MCF 10A (cell line): ENCODE results near the gene PRXL2A. TPM values are rescaled to one million over a fixed set of nuclear protein-coding genes. Genes with fewer than 3 reads are reported as not detected.

ENCODE experiments used
- BruUV-seq: library from RNA; stranded (reverse); fragments of 400-500 nt; replicated peaks from 2 replicates; lab custom pipeline; 2021; lab: Mats Ljungman, UMichigan
- CTCF ChIA-PET: fragments of 300-600 bp; sonication (Branson Sonifier 250); formaldehyde crosslinking; extraction: SDS; loops from one replicate; lab custom pipeline; 2021; ENCODE audit warnings: antibody characterized with exemption, inconsistent platforms; lab: Yijun Ruan, JAX
- POLR2A ChIA-PET: fragments of 300-600, 350-650 bp; sonication (Branson Sonifier 250); formaldehyde crosslinking; extraction: SDS; loops from one replicate; lab custom pipeline; 2020; ENCODE audit warnings: antibody characterized with exemption, inconsistent platforms; lab: Yijun Ruan, JAX
- DNase-seq: peaks from one replicate; pipeline ENCODE4 v3.0.0-alpha.2; 2018; ENCODE audit not compliant: unreplicated experiment
- H3K27ac Mint-ChIP-seq: one replicate; pipeline ENCODE4 v1.8.0; 2022; ENCODE audit warnings: mild to moderate bottlenecking, low read depth, mixed read lengths; ENCODE audit not compliant: unreplicated experiment
- H3K27me3 Mint-ChIP-seq: one replicate; pipeline ENCODE4 v1.8.0; 2022; ENCODE audit warnings: mixed read lengths; ENCODE audit not compliant: insufficient read depth, unreplicated experiment
- H3K36me3 Mint-ChIP-seq: one replicate; pipeline ENCODE4 v1.8.0; 2022; ENCODE audit warnings: mild to moderate bottlenecking, moderate library complexity, mixed read lengths; ENCODE audit not compliant: insufficient read depth, unreplicated experiment
- H3K4me1 Mint-ChIP-seq: one replicate; pipeline ENCODE4 v1.8.0; 2022; ENCODE audit warnings: mixed read lengths; ENCODE audit not compliant: insufficient read depth, unreplicated experiment
- H3K4me3 Mint-ChIP-seq: one replicate; pipeline ENCODE4 v1.8.0; 2022; ENCODE audit warnings: mild to moderate bottlenecking, moderate library complexity, mixed read lengths; ENCODE audit not compliant: unreplicated experiment
- H3K9me3 Mint-ChIP-seq: one replicate; pipeline ENCODE4 v1.8.0; 2022; ENCODE audit warnings: mixed read lengths; ENCODE audit not compliant: unreplicated experiment
- CTCF ChIP-seq: fragments of 200-600 bp; IDR thresholded peaks from one replicate; pipeline ENCODE4 v1.8.0; 2022; ENCODE audit warnings: antibody characterized with exemption, mild to moderate bottlenecking; ENCODE audit not compliant: unreplicated experiment
- intact Hi-C: fragments of 100-400 bp; cut with micrococcal nuclease; formaldehyde crosslinking; loops from 2 replicates; pipeline ENCODE4 v1.14.1; 2022
- total RNA-seq: library from RNA; stranded (reverse); gene quantifications from 2 replicates; pipeline ENCODE4 v1.2.3, GENCODE V29; 2022

Gene PRXL2A
- total RNA-seq, 1 experiment from 2014 or later, result 6.7 TPM

GRCh38 chr10:80471001-80471400, 62.6 kb downstream of the PRXL2A start:
- H3K36me3 Mint-ChIP-seq, result peaks cover 28% of the 10 kb centered on the region
- no peak for TF ChIP-seq CTCF
- peak overlapping the region; percentile 99 for H3K27ac Mint-ChIP-seq
- ChIA-PET POLR2A (interaction anchor here (0.7 to 11.9 kb wide), 7 partner anchors 13 to 307 kb away, joined by 3 to 205 read pairs (median 7); partner anchors contain the start of gene TSPAN14), CTCF (interaction anchor here (0.9 to 33.7 kb wide), 10 partner anchors 9 to 35 kb away, joined by 3 to 923 read pairs (median 6); no protein-coding TSS in a partner anchor)
- peak; percentile 86 for DNase-seq
- no TSS peak for BruUV-seq
- H3K4me1 Mint-ChIP-seq, result peaks cover 52% of the 10 kb centered on the region
- intact Hi-C loops, result loop anchor here (1.0 kb wide), 1 partner anchor 12 kb away; no protein-coding TSS in a partner anchor
- H3K4me3 Mint-ChIP-seq, result peak overlapping the region; percentile 38
- H3K27me3 Mint-ChIP-seq, result no peaks in the 10 kb centered on the region
- no peaks in the 10 kb centered on the region for H3K9me3 Mint-ChIP-seq

- Mint-ChIP-seq H3K9me3 (no peaks in the 10 kb centered on the region), H3K4me1 (peaks cover 50% of the 10 kb centered on the region), H3K27ac (peak overlapping the region; percentile 99), H3K4me3 (peak overlapping the region; percentile 38), H3K27me3 (no peaks in the 10 kb centered on the region), H3K36me3 (peaks cover 28% of the 10 kb centered on the region)
- no peak for TF ChIP-seq CTCF
- BruUV-seq, result TSS peak; percentile 100
- intact Hi-C loops, result loop anchor here (1.0 to 2.0 kb wide), 3 partner anchors 12 to 27 kb away; partner anchors contain the start of gene TSPAN14
- CTCF ChIA-PET, result interaction anchor here (0.7 to 33.7 kb wide), 9 partner anchors 9 to 34 kb away, joined by 3 to 923 read pairs (median 5); no protein-coding TSS in a partner anchor
- DNase-seq, result peak; percentile 95
- POLR2A ChIA-PET, result interaction anchor here (0.7 to 11.9 kb wide), 8 partner anchors 13 to 308 kb away, joined by 3 to 205 read pairs (median 5); partner anchors contain the start of gene TSPAN14
Observed at GRCh38 chr10:80471715-80472233, 63.4 kb downstream of the PRXL2A start.

- H3K36me3 Mint-ChIP-seq, result peaks cover 33% of the 10 kb centered on the region
- no TSS peak for BruUV-seq
- peak; percentile 93 for DNase-seq
- intact Hi-C loops, result loop anchor here (1.0 to 2.0 kb wide), 2 partner anchors 18 to 26 kb away; partner anchors contain the start of gene TSPAN14
- no peak for TF ChIP-seq CTCF
- ChIA-PET POLR2A (interaction anchor here (1.1 to 11.9 kb wide), 8 partner anchors 14 to 46 kb away, joined by 3 to 205 read pairs (median 8); partner anchors contain the start of gene TSPAN14), CTCF (interaction anchor here (0.7 to 33.7 kb wide), 10 partner anchors 10 to 191 kb away, joined by 3 to 923 read pairs (median 5); no protein-coding TSS in a partner anchor)
- H3K27ac Mint-ChIP-seq, result peak overlapping the region; percentile 99
- peaks cover 3% of the 10 kb centered on the region for H3K9me3 Mint-ChIP-seq
- peak overlapping the region; percentile 38 for H3K4me3 Mint-ChIP-seq
- peaks cover 55% of the 10 kb centered on the region for H3K4me1 Mint-ChIP-seq
- no peaks in the 10 kb centered on the region for H3K27me3 Mint-ChIP-seq
Observed at GRCh38 chr10:80472234-80473095, 64.1 kb downstream of the PRXL2A start.
